ENCODE results near the gene GRIP2.

DNA sequence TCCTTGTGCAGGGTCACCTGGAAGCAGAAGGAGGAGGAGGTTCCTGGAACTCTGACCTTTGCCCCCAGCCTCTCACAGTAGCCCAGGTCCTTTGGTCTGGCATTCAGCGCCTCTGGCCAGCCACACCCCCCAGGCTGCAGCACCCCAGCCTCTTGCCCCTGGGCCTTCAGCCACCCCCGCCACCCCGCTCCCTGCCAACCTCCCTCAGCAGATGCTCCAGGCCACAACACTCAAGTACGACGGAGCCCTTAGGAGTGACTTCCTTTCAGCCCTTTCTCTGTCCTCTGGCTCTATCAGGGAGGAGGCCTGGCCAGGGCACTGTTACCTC lies 45.2 kb downstream of the GRIP2 start:
- no peak for TF ChIP-seq ZNF274 (IDR thresholded peaks at IDR 0.05; ENCODE audit: low read depth, low read length)
- TF ChIP-seq YY1 (IDR thresholded peaks at IDR 0.05; ENCODE audit: insufficient read depth, insufficient read length), result no peak
